Transverse colon (tissue), 3 donors: ENCODE data around the gene EPM2AIP1.

Experiments
- CTCF ChIP-seq, 5 experiments: fragments of 200-600 bp in 3 of 5; fragments of 450-650 bp in 2 of 5; sonication (generic) in 3 of 5; IDR thresholded peaks; 1 replicate in 2 of 5; 2 replicates in 3 of 5; pipeline ENCODE4 v1.5.1; 2016 to 2017; ENCODE audit warnings: antibody characterized with exemption in 5 of 5, inconsistent platforms in 3 of 5, mild to moderate bottlenecking in 2 of 5, moderate library complexity in 1 of 5
- EP300 ChIP-seq: sonication (generic); formaldehyde crosslinking; IDR thresholded peaks from one replicate; pipeline ENCODE4 v1.6.1; 2017; ENCODE audit warnings: antibody characterized with exemption, low read depth
- POLR2A ChIP-seq: fragments of 450-650 bp; IDR thresholded peaks from one replicate; pipeline ENCODE4 v1.6.1; 2016; ENCODE audit warnings: antibody characterized with exemption, mild to moderate bottlenecking, moderate library complexity

DNA sequence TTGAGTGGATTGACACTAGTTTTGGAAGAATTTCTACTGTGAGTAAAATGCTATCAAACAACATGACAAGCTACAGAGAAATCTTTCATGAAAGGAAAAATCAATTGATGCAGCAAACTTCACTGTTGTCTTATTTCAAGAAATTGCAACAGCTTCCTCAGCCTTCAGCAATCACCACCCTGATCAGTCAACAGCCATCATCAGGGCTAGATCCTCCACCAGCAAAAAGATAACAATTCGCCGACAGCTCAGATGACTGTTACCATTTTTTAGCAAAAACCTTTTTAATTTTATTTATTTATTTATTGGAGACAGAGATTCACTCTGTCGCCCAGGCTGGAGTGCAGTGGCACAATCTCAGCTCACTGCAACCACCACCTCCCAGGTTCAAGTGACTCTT, 44.4 kb upstream of the EPM2AIP1 start:
- TF ChIP-seq CTCF (IDR thresholded peaks at IDR 0.05) (no peak), POLR2A (no peak), EP300 (no peak)
